Cortex of kidney (tissue), 1 donor: Measurements from ENCODE around the gene SYNE4.
"Not testable (repeated sequence)": the region's sequence is repeated elsewhere in the genome, so short reads cannot be mapped to it uniquely, and the experiment has no call there.

Experiments
- DNase-seq: peaks from one replicate; lab custom pipeline; 2025; lab: John Stamatoyannopoulos, UW

Gene SYNE4

DNA sequence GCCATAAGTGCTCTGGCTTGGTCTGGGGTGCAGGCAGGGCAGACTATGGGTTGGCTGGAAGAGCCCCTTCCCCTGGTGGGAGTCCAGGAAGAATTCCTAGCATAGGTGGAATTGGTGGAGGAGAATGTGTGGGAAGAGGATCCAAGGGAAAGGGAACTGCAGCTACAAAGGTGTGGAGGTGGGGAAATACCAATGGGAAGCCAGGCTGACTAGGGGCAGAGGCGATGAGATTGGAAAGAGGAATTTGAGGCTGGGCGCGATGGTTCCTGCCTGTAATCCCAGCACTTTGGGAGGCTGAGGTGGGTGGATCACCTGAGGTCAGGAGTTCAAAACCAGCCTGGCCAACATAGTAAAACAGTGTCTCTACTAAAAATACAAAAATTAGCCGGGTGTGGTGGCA lies 18.5 kb downstream of the SYNE4 start:
- no peak for DNase-seq

- no peak for DNase-seq
Measured at GRCh38 chr19:35988824-35989223, 19.8 kb downstream of the SYNE4 start.

DNA sequence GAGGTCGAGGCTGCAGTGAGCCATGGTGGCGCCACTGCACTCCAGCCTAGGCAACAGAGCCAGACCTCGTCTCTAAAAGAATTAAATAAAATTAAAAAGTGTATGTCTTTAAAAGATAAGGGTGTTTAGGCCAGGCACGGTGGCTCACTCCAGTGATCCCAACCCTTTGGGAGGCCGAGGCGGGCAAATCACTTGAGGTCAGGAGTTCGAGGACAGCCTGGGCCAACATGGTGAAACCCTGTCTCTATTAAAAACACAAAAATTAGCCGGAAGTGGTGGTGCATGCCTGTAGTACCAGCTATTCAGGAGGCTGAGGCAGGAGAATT lies 21.1 kb downstream of the SYNE4 start:
- no peak for DNase-seq

DNA sequence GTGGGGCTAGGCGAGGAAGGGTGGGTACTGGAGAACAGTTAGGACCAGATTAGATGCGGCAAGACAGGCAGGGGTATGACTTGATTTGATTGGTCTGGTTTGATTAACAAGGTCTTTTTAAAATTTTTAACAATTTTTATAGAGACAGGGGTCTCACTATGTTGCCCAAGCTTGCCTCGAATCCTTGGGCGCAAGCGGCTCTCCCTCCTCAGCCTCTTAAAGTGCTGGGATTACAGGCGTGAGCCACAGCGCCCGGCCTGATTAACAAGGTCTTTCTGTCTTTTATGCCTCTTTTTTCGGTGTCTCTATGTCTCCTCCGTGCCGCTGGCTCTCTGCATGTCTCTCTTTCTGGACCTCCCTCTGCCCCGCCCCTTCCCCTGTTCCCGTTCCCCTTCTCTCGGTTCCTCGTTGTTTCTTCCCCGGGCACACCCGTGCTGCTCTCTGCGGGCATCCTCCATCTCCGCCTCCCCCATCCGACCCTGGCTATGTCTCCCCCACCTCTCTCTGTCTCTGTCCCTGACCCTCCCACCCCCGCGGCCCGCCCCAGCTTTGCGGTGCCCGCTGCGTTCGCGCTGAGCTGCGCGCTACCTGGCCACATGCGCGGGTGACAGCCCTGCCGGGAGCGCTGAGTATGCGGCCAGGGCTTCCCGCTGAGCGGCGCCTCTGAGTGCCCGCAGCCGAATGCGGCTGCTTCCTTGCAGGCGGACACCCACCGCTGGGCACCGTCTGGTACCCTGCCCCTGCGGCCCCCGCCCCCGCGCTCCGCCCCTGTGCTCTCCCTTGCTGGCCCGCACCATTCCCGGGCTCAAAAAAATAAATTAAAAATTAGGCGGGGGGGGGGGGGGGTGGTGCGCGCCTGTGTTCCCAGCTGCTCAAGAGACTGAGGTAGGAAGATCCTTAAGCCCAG lies 21.7 kb downstream of the SYNE4 start:
- no peak for DNase-seq

- DNase-seq = no peak
Measured at GRCh38 chr19:35986111-35986510, 22.5 kb downstream of the SYNE4 start.

DNA sequence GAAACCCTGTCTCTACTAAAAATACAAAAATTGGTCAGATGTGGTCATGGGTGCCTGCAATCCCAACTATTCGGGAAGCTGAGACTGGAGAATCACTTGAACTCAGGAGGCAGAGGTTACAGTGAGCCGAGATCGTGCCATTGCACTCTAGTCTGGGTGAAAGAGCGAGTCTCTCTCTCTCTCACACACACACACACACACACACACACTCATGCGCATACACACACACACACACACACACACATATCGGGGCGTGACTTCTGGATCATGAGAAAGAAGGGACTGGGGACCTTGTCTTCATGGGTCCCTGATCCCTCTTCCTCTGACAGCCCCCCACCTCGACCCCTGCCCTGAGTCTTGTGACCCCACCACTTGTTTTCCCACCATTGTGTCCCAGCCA lies 25.4 kb downstream of the SYNE4 start:
- no peak for DNase-seq

DNA sequence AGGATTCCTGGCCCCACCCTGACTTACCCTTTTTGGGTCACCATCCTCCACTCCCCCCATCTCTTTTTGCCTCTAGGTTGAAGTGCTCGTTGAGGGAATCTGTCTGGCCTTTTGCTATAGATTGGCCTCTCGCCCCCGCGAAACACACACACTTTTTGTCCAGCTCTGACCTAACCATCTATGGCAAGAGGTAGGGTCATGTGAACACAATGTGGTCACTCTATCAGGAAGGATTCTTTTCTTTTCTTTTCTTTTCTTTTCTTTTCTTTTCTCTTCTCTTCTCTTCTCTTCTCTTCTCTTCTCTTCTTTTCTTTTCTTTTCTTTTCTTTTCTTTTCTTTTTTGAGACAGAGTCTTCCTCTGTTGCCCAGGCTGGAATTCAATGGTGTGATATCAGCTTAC lies 27.6 kb downstream of the SYNE4 start:
- not testable (repeated sequence) for DNase-seq

DNA sequence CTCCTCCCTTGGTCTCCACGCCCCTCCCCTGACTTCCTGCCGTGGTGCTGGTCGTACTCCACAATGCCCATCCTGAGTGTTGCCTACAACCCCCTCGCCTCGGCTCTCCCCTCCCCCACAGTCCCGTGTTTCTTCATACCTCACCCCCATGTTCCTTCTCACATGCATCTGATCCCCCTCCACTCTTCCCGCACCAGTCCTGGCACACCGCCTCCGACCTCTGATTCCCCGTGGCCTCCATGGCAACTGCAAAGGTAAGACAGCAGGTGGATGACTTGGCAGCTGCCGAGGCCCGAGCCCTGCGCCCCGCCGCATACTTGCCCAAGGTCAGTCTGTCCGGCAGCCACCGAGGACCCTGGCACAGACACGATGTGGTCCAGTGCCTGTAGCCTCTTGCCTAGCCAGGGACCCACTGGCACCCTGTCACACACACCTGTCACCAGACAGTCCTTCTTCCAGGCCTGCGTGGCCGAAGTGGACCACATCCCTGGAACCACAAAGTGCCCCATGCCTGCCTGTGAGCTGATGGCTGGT lies 29.7 kb downstream of the SYNE4 start:
- DNase-seq = no peak

DNA sequence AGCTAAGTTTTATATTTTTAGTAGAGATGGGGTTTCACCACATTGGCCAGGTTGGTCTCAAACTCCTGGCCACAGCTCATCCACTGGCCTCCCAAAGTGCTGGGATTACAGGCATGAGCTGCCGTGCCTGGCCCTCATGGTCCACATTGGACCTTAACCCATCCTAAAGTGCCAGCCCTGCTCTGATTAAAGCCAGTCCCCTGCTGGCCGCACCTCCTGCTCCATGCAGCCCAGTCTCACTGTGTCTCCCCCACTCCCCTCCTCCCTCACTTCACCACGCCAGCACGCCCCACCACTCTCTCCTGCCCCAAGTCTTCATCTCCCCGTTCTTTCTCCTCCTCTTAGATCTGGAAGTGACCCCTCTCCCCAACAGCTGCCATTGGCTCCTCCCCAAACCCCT lies 30.3 kb downstream of the SYNE4 start:
- DNase-seq = no peak

DNA sequence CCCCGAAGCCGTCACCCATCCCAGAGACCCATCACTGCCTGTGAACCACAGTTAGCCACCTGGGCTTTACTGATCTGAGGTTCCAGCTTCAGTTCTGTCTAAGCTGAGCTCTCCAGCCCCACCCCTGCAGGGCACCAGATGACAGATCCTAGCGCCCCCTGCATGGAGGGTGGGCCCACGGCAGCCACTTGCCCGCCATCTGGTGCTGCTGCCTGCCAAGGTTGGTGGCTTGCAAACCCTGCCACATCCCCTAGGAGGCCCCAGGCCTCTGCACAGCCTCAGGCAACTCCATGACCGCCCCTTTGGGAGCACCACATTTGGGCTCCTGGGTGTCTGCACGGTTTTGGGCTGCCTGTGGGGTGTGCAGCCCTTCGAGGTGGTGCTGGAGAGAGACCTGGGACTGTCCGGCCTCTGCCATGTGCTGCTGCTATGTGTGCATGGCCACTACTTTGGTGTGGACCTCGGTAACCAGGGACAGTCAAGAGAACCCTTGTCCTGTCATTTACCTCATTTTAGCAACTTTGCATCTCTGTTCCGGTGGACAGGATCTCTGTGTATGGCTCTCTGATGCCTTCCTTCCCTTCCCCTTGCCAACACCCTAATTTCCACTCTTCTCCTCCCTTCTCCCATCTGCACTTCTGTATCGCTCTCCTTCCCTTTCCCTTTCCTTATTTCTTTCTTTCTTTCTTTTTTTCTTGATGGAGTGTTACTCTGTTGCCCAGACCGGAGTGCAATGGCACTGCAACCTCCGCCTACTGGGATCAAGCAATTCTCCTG lies 31.0 kb downstream of the SYNE4 start:
- no peak for DNase-seq

DNA sequence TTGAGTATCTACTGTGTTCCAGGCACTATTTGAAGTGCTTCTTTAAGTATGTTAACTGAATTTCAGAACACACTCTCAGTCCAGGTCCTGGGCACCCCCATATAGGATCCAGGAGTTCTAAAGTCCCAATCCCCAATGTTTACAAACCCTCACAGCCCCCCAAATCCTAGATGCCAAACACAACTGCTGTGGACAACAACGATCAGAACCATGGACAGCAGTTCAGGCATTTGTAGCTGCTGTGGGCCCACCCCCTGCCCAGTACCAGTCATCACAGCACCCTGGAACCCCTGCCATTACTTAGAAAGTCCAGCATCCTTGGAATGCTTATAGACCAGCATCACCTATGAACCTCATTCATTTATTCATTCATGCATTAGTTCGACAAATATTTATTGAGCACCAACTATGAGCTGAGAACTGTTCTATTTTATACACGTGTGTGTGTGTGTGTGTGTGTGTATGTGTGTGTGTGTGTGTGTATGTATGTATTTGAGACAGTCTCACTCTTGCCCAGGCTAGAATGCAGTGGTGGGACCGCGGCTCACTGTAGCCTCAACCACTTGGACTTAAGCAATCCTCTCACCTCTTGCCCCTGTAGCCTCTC lies 32.9 kb downstream of the SYNE4 start:
- no peak for DNase-seq

- DNase-seq = no peak
Measured at GRCh38 chr19:35973487-35973886, 35.1 kb downstream of the SYNE4 start.

GRCh38 chr19:35966771-35967170 lies 41.8 kb downstream of the SYNE4 start:
- no peak for DNase-seq

- no peak for DNase-seq
Measured at GRCh38 chr19:35963514-35963913, 45.1 kb downstream of the SYNE4 start.

- DNase-seq = no peak
Measured at GRCh38 chr19:35960432-35960972, 48.1 kb downstream of the SYNE4 start.

DNA sequence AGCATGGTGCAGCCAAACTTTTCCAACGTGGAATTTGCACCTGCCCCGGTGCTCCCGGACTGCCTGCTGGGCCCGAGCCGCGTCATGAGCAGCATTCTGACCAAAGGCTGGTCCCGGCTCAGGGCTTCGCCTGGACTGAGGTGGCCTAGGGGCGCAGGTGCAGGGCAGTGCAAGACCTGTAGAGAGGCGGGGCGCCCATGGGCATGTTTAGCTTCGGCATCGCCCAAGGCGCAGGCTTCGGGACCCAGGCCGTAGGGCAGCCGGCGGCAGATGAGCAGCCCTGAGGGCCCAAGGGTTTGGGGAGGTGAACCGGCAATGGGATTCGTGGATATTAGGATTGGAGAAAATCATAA lies 48.7 kb downstream of the SYNE4 start:
- no peak for DNase-seq

- DNase-seq = no peak
Measured at GRCh38 chr19:35959040-35959967, 49.3 kb downstream of the SYNE4 start.

DNA sequence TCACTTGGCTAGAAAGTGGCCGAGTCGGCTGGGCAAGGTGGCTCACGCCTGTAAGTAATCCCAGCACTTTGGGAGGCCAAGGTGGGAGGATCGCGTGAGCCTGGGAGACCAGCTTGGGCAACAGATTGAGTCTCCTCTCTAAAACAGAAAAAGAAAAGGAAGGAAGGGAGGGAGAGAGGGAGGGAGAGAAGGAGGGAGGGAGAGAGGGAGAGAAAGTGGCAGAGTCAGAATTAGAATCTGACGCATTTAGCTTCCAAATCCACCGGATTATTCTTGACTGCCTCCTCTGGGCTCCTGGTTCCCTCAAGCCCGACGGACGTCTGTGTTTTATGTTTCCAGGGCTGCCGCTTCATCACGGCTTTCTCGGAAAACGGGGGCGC lies 50.0 kb downstream of the SYNE4 start:
- DNase-seq = no peak

- not testable (repeated sequence) for DNase-seq
Measured at GRCh38 chr19:35957411-35957810, 51.2 kb downstream of the SYNE4 start.

GRCh38 chr19:35955881-35956634 lies 52.6 kb downstream of the SYNE4 start:
- no peak for DNase-seq
